ENCODE data around the gene NAPSA. TPM values are rescaled to one million over a fixed set of nuclear protein-coding genes. Genes with fewer than 3 reads are reported as not detected.

The NAPSA gene
- total RNA-seq, 4 donors from 2014 or later = 4.9 to 12.4 (median 8.2) TPM

- H3K27me3 ChIP-seq = no peaks in the 10 kb centered on the region
- no peak for TF ChIP-seq POLR2A (IDR thresholded peaks at IDR 0.05)
- no peak for TF ChIP-seq CTCF (IDR thresholded peaks at IDR 0.05)
- no peaks in the 10 kb centered on the region for H3K9me3 ChIP-seq
- DNase-seq = no peak
- H3K4me1 ChIP-seq = peaks cover 0 to 10% (median 3%) of the 10 kb centered on the region in 4 donors
- H3K27ac ChIP-seq = no peak overlapping the region
- no peak overlapping the region for H3K4me3 ChIP-seq
- peaks cover 0 to 4% (median 0%) of the 10 kb centered on the region in 3 donors for H3K36me3 ChIP-seq
These were observed 43.9 kb upstream of the NAPSA start for GRCh38 chr19:50409347-50409746.

- H3K27me3 ChIP-seq = no peaks in the 10 kb centered on the region
- peaks cover 0 to 10% (median 3%) of the 10 kb centered on the region in 4 donors for H3K4me1 ChIP-seq
- no peak for DNase-seq
- no peaks in the 10 kb centered on the region for H3K9me3 ChIP-seq
- H3K27ac ChIP-seq = no peak overlapping the region
- peaks cover 0 to 4% (median 0%) of the 10 kb centered on the region in 3 donors for H3K36me3 ChIP-seq
- TF ChIP-seq POLR2A (IDR thresholded peaks at IDR 0.05) = no peak
- no peak for TF ChIP-seq CTCF (IDR thresholded peaks at IDR 0.05)
- H3K4me3 ChIP-seq = no peak overlapping the region
These were observed 41.4 kb upstream of the NAPSA start for GRCh38 chr19:50406829-50407228.

DNA sequence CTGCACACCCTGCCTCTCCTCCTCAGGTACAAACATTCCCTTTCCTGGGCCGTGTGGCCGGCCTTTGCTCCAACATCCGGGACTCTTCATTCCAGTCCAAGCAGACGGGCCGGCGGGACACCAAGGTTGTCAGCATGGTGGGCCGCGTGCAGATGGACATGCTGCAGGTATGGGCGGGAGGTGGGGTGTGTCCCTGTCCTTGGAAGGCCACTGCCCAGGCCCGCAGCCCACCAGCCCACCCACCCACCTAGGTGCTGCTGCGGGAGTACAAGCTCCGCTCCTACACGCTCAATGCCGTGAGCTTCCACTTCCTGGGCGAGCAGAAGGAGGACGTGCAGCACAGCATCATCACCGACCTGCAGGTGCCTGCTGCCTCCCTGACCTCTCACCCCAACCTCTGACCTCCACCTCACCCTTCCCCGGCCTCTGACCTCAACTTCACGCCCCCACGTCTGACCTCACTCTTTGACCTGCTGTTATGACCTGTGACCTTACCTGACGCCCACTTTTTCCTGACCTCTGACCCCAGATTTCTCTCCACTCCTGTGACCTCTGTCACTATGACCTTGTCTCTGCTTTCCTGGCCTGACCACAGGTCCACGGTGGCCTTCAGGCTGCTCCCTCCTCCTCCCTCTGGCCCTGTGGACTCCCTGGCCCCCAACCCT, 40.8 kb upstream of the NAPSA start:
- Histone ChIP-seq H3K4me1 (peaks cover 0 to 10% (median 2%) of the 10 kb centered on the region in 4 donors), H3K4me3 (no peak overlapping the region), H3K9me3 (no peaks in the 10 kb centered on the region), H3K27me3 (no peaks in the 10 kb centered on the region), H3K36me3 (peaks cover 0 to 4% (median 0%) of the 10 kb centered on the region in 3 donors), H3K27ac (no peak overlapping the region)
- TF ChIP-seq POLR2A (IDR thresholded peaks at IDR 0.05) (no peak), CTCF (IDR thresholded peaks at IDR 0.05) (no peak)
- no peak for DNase-seq

DNA sequence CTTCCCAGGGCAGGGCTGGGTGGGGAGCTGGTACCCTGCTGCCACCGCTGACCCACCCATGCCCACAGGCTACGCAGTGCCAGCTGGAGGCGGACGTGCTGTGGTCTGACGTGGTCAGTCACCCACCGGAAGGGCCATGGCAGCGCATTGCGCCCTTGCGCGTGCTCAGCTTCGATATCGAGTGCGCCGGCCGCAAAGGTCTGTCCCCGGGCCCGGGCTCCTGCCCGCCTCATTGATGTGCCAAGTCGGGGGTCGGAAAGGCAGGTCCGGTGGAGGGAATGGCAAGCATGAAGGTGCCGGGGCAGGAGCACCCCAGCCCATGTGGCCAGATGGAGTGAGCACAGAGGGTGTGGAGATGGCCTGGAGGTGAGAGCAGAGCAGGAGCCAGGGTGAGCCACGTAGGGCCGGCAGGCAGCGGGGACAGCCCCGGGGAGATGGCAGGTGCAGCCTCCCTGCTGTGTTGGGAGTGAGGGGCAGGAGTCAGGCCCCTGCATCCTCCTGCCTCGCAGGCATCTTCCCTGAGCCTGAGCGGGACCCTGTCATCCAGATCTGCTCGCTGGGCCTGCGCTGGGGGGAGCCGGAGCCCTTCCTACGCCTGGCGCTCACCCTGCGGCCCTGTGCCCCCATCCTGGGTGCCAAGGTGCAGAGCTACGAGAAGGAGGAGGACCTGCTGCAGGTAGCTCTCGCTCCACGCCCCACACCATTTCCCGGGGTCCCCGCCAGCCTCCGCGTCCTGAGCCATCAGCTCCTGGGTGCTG, 37.3 kb upstream of the NAPSA start:
- Histone ChIP-seq H3K4me3 (no peak overlapping the region), H3K9me3 (no peaks in the 10 kb centered on the region), H3K4me1 (no peaks in the 10 kb centered on the region), H3K27me3 (no peaks in the 10 kb centered on the region), H3K27ac (no peak overlapping the region), H3K36me3 (peaks cover 0 to 4% (median 0%) of the 10 kb centered on the region in 3 donors)
- TF ChIP-seq POLR2A (IDR thresholded peaks at IDR 0.05) (no peak), CTCF (IDR thresholded peaks at IDR 0.05) (no peak)
- DNase-seq = peak in 1 of 3 donors; percentile 43

DNA sequence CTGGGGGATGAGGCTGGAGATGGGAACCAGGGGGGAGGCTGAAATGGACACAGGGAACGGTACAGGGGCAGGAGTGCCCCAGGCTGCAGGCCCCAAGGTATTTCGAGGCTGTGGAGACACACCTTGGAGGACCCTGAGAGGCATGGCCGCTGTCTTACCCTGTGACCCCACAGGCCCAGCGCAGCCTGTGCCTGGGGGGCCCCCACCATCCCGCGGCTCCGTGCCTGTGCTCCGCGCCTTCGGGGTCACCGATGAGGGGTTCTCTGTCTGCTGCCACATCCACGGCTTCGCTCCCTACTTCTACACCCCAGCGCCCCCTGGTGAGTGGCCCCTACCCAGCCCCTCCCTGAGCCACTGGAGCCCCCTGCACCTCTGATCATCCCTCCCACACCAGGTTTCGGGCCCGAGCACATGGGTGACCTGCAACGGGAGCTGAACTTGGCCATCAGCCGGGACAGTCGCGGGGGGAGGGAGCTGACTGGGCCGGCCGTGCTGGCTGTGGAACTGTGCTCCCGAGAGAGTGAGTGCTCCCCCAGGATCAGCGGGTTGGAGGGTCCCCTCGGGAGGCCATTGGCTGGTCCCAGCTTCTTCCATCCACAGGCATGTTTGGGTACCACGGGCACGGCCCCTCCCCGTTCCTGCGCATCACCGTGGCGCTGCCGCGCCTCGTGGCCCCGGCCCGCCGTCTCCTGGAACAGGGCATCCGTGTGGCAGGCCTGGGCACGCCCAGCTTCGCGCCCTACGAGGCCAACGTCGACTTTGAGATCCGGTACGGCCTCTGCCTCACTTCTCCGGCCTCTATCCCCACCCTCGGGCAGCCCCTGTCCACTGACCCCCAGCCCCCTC, 36.4 kb upstream of the NAPSA start:
- H3K36me3 ChIP-seq = no peaks in the 10 kb centered on the region
- peak in 1 of 3 donors; percentile 44 for DNase-seq
- no peaks in the 10 kb centered on the region for H3K9me3 ChIP-seq
- no peaks in the 10 kb centered on the region for H3K27me3 ChIP-seq
- no peak overlapping the region for H3K4me3 ChIP-seq
- no peak for TF ChIP-seq POLR2A (IDR thresholded peaks at IDR 0.05)
- TF ChIP-seq CTCF (IDR thresholded peaks at IDR 0.05) = no peak
- no peak overlapping the region for H3K27ac ChIP-seq
- H3K4me1 ChIP-seq = no peaks in the 10 kb centered on the region

Data from Peyer's patch (tissue), 4 donors.